ENCODE measurements around the gene SHOC2. TPM values are rescaled to one million over a fixed set of nuclear protein-coding genes. Genes with fewer than 3 reads are reported as not detected.

The SHOC2 gene
- total RNA-seq, 2 donors from 2014 or later: 56.4 to 76.5 TPM

DNA sequence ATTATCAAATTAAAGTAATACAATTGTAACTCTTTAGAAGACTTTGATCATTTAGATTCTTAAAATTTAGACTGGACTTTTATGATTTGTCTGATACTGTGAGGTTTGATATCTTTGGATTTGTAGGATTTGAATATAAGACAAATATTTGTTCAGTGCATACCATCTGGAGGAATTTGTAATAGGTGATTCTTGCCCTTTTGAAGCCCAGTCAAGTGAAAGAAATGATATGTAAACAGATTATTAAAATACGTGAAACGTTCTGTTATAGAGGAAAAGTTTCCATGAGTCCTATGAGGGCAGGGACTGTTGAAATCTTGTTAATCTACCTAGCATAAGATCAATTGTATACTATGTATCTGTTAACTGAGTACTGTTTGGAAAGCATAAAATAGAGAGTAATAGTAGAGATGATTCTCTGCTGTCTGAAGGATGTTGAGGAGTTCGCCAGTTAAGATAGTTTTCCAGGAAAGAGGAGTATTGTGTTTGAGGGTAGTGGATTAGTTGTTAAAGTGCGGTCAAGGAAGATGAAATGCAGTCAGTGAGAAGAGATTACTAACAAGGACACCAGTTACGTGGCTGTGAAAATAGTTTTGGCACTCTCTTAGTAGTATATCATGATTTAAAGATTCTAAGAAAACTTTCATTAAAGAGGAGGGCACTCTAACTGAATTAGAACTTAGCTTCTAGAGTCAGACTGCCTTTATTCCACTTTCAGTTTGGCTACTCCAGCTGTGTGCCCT, 33.3 kb upstream of the SHOC2 start:
- no peaks in the 10 kb centered on the region for H3K9me3 Mint-ChIP-seq
- H3K36me3 Mint-ChIP-seq: peaks cover 25% of the 10 kb centered on the region
- ATAC-seq: peak in 1 of 2 donors; percentile 84
- H3K27ac Mint-ChIP-seq: peak overlapping the region; percentile 1 to 61
- H3K27me3 Mint-ChIP-seq: no peaks in the 10 kb centered on the region
- peaks cover 14 to 40% of the 10 kb centered on the region in 2 donors for H3K4me1 Mint-ChIP-seq (ENCODE audit: low read depth in 2 of 2)
- H3K4me3 Mint-ChIP-seq: peak overlapping the region; percentile 68
- no peak for DNase-seq (ENCODE audit: low spot score)

DNA sequence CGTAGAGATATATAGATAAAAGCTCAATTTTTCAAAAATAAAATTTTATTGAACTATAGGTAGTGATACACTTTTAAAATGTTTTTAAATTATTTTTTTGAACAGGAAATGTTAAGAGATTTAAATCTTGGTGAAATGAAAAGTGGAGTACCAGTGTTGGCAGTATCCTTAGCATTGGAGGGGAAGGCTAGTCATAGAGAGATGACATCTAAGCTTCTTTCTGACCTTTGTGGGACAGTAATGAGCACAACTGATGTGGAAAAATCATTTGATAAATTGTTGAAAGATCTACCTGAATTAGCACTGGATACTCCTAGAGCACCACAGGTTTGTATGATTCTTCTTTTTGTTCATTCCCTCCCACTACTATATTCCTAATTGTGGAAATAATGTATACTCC, 31.8 kb upstream of the SHOC2 start:
- H3K27me3 Mint-ChIP-seq: no peaks in the 10 kb centered on the region
- H3K9me3 Mint-ChIP-seq: no peaks in the 10 kb centered on the region
- peaks cover 22% of the 10 kb centered on the region for H3K36me3 Mint-ChIP-seq
- H3K27ac Mint-ChIP-seq: peak overlapping the region; percentile 31 to 56
- ATAC-seq: no peak
- no peak overlapping the region for H3K4me3 Mint-ChIP-seq
- H3K4me1 Mint-ChIP-seq (ENCODE audit: low read depth in 2 of 2): peaks cover 14 to 32% of the 10 kb centered on the region in 2 donors
- no peak for DNase-seq (ENCODE audit: low spot score)

DNA sequence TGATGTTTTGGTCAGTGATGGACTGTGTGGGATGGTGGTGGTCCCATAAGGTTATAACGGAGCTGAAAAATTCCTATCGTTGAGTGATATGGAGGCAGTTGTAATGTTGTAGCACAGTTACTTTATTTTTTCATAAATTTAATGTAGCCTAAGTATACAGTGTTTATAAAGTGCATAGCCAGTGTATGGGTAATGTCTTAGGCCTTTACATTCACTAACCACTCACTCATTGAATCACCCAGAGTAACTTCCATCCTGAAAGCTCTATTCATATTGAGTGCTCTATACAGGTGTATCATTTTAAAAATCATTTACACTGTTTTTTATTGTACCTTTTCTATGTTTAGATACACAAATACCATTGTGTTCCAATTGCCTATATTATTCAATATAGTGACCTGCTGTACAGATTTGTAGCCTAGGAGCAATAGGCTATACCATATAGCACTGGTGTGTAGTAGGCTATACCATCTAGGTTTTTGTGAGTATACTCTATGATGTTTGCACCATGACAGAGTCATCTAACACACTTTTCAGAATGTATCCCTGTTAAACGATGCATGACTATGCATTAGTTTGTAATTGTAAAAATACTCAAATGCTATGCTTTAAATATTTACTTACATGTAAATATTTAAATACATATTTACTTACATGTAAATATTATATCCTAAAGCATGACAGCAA, 26.7 kb upstream of the SHOC2 start:
- H3K9me3 Mint-ChIP-seq: no peaks in the 10 kb centered on the region

DNA sequence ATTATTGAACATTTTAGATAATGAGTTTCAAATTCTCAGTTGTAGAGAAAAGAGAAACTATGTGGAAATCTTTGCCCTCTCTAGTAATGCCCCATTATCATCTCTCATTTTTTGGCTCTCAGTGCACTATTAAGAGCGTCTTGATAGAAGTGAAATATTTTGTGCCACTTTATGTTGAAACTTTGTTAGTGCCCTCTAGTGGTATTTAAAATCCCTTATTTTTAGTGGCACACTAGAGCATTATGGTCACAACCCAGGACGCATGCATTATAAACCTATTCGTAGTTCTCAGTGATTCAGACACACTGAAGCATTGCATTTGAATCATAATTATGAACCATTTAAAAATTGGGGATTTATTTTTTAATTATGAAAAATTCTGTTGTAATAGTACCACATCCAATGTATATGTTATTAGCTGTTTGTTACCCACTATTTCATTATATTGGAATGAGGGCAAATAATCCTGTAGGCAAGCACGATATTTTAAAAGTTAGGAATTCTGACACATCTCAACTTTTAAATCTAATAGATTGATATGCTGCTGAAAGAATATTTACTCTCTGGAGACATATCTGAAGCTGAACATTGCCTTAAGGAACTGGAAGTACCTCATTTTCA, 25.7 kb upstream of the SHOC2 start:
- Mint-ChIP-seq H3K27ac (no peak overlapping the region), H3K27me3 (no peaks in the 10 kb centered on the region), H3K4me1 (ENCODE audit: low read depth in 2 of 2) (peaks cover 8 to 9% of the 10 kb centered on the region in 2 donors), H3K36me3 (peaks cover 22% of the 10 kb centered on the region), H3K4me3 (no peak overlapping the region), H3K9me3 (no peaks in the 10 kb centered on the region)
- ATAC-seq (peak in 1 of 2 donors; percentile 66), DNase-seq (ENCODE audit: low spot score) (no peak)

More for the DNA sequence above, 26.7 kb upstream of the SHOC2 start:
- Mint-ChIP-seq H3K4me3 (no peak overlapping the region), H3K36me3 (peaks cover 22% of the 10 kb centered on the region), H3K27me3 (no peaks in the 10 kb centered on the region), H3K4me1 (ENCODE audit: low read depth in 2 of 2) (peaks cover 8 to 9% of the 10 kb centered on the region in 2 donors), H3K27ac (no peak overlapping the region)
- ATAC-seq (no peak), DNase-seq (ENCODE audit: low spot score) (no peak)

DNA sequence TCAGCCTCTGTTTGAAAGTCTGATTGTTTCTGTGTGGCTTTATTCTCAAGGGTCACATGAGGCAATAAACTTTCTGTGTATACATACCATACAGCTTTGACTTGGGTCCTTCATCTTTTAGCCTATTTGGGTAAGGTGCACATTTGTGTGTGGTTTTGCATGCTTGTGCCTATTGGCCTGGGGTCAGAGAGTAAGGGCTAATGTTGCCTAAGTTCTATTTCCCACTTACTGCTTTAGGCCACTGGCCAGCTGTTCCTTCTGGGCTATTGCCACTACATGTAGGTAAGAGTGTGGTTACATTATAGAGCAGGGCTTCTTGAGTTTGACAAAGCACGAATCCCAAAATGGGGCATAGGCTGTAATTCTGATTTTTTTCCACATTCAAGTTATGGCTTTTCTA, 22.2 kb upstream of the SHOC2 start:
- H3K9me3 Mint-ChIP-seq: no peaks in the 10 kb centered on the region
- peaks cover 17% of the 10 kb centered on the region for H3K36me3 Mint-ChIP-seq
- H3K4me3 Mint-ChIP-seq: no peak overlapping the region
- no peak for ATAC-seq
- peaks cover 14 to 18% of the 10 kb centered on the region in 2 donors for H3K4me1 Mint-ChIP-seq (ENCODE audit: low read depth in 2 of 2)
- H3K27ac Mint-ChIP-seq: no peak overlapping the region
- no peaks in the 10 kb centered on the region for H3K27me3 Mint-ChIP-seq
- no peak for DNase-seq (ENCODE audit: low spot score)

DNA sequence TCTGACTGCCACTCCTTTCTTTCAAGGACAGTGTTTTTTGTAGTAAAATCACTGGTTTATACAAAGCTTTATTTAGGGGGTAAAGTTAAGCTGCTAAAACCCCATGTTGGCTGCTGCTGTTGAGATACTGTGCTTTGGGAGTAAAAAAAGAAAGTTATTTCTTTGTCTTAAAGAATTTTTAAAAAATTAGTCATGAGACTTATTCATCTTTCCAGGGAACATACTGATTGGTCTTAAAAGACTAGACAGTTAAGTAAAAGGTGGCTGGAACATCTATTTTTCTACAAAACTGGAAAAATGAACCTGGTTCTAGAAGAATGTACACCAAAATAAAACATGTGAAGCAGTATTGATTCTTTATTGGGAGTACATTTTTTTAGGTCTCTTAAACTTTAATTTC, 21.0 kb upstream of the SHOC2 start:
- Mint-ChIP-seq H3K27ac (no peak overlapping the region), H3K4me3 (no peak overlapping the region), H3K9me3 (no peaks in the 10 kb centered on the region), H3K36me3 (peaks cover 17% of the 10 kb centered on the region), H3K27me3 (no peaks in the 10 kb centered on the region), H3K4me1 (ENCODE audit: low read depth in 2 of 2) (peaks cover 24 to 28% of the 10 kb centered on the region in 2 donors)
- DNase-seq (ENCODE audit: low spot score) (no peak), ATAC-seq (no peak)

DNA sequence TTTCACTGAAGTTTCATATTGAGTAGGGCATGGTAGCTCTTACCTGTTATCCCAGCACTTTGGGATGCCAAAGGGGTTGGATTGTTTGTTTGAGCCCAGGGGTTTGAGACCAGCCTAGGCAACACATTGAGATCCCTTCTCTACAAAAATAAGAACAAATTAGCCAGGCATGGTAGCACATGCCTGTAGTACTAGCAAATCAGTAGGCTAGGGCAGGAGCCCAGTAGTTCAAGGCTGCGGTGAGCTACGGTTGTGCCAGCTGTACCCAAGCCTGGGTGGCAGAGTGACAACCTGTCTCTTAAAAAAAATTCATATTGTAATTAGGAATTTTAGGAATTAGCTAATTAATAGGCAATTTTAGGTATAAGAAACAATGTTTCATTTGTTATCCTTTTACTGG, 18.4 kb upstream of the SHOC2 start:
- Mint-ChIP-seq H3K36me3 (peaks cover 7% of the 10 kb centered on the region), H3K4me1 (ENCODE audit: low read depth in 2 of 2) (peaks cover 26% of the 10 kb centered on the region in 2 donors), H3K4me3 (no peak overlapping the region), H3K27ac (no peak overlapping the region), H3K27me3 (no peaks in the 10 kb centered on the region), H3K9me3 (no peaks in the 10 kb centered on the region)
- ATAC-seq: no peak
- DNase-seq (ENCODE audit: low spot score): no peak

DNA sequence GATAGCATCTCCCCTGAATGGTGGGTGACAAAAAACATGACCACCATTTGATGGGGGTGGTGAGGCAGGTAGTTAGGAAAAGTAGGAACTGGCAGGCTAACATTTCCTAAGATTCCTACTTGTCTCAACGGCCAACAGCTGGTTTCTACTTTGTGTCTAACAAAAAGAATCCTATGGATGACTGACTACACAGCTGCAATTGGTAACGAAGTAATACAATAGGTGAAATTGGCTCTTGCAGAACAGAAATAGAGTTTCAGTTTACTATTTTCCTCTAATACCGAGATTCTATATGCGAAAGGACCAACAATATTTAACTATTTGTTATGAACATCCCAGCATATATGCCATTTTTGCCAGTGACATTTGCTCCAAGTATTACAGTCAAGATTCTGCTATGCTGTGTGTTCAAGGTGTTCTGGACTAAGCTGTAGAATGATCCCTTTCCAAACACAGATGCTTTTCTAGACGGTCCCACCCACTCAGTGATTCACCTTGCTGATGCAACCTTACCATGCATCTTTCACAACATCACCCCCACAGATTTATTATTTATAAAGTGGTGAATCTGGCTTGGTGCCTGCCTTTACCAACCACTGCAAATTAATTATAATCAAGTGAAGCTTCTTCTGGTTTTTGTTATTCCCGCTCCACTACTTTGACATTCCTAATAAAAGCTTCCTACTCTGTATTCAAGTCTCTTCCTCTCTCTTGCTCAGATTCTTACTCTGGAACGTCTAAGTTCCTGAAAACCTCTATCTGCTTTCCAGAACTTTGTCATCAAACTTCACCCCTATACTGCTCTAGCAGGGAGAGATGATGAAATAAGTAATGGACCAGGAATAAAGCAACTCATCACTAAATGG, 17.2 kb upstream of the SHOC2 start:
- Mint-ChIP-seq H3K27me3 (no peaks in the 10 kb centered on the region), H3K27ac (peak overlapping the region; percentile 57 to 71), H3K4me1 (ENCODE audit: low read depth in 2 of 2) (peaks cover 22 to 24% of the 10 kb centered on the region in 2 donors), H3K36me3 (no peaks in the 10 kb centered on the region), H3K4me3 (no peak overlapping the region), H3K9me3 (no peaks in the 10 kb centered on the region)
- ATAC-seq: no peak
- DNase-seq (ENCODE audit: low spot score): no peak

DNA sequence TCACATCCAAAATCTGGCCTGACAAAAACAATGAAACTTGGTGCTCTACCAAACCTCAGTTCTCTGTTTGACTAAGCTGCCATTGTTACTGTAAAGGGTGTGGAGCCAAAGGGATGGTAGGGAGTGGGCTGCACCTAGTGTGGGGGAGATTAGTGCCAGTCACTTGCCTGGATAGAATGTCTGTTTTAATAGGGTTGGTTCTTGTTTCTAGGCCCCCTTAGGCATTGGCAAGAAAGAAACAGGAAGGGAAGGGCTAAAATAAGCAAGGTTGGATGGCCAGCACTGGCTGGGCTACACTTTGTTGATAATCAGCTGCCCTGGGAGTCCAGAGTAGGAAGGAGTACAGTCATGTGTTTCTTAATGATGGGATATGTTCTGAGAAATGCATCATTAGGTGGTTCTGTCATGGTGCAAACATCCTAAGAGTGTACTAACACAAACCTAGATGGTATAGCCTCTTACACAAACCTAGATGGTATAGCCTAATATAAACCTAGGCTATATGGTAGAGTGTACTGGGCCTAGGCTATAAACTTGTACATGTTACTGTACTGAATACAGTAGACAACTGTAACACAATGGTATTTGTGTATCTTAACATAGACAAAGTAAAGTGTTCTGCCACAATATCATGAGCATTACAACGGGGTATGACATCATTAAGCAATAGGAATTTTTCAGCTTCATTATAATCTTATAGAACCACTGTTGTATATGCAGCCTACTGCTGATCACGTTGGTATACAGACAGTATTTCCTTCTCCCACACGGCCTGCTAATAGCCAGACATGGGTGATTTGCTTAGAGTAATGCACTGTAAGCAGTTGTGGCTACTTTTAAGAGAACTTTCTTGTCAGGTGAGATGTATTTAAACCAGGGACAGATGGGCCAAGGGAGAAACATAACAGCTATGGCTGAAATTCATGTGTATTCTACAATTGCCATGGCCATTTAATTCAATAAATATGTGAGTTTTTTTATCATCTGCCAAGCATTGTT, 15.8 kb upstream of the SHOC2 start:
- Mint-ChIP-seq H3K4me3 (peak overlapping the region; percentile 1), H3K27ac (peak overlapping the region; percentile 57 to 71), H3K27me3 (no peaks in the 10 kb centered on the region), H3K9me3 (no peaks in the 10 kb centered on the region), H3K4me1 (ENCODE audit: low read depth in 2 of 2) (peaks cover 22 to 27% of the 10 kb centered on the region in 2 donors), H3K36me3 (no peaks in the 10 kb centered on the region)
- ATAC-seq: peak in 1 of 2 donors; percentile 70
- DNase-seq (ENCODE audit: low spot score): no peak

DNA sequence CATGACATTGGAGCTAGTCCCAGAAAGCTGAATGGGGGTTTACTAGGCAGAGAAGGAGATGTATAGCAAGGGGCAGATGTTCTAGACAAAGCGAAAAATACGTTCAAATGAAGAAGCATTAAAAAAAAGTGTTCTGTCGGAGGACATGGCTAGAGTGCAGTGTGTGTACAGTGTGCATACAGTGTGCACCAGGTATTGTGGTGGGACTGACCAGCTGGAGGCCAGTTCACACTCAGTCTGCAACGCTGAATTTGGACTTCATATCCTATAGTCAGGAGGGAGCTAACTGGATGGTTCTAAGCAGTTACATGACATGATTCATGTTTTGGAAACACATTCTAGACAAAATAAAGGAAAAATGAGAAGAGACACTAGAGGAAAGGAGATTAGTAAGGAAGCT, 9.3 kb upstream of the SHOC2 start:
- DNase-seq (ENCODE audit: low spot score): no peak
- Mint-ChIP-seq H3K9me3 (no peaks in the 10 kb centered on the region), H3K36me3 (no peaks in the 10 kb centered on the region), H3K27ac (no peak overlapping the region), H3K27me3 (no peaks in the 10 kb centered on the region), H3K4me3 (no peak overlapping the region), H3K4me1 (ENCODE audit: low read depth in 2 of 2) (peaks cover 4 to 6% of the 10 kb centered on the region in 2 donors)
- no peak for ATAC-seq

DNA sequence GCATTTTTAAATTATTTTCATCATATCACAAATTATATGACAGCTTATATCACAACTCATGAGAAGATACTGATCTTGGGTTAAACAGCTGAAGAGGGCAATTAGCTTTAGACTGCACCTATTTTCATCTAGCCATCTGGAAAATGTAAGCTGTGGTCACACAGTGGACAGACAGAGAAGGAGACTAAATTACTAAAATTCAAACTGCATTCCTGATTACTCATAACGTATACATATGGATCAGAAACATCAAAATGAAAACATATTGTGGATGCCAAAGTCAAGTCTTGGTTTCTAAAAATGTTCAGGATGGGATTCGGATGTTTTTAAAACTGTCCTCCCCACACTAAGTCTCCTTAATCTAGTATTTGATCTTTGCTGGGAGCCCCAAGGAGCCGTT, 7.0 kb upstream of the SHOC2 start:
- DNase-seq (ENCODE audit: low spot score): no peak
- Mint-ChIP-seq H3K4me3 (no peak overlapping the region), H3K36me3 (no peaks in the 10 kb centered on the region), H3K27me3 (no peaks in the 10 kb centered on the region), H3K9me3 (no peaks in the 10 kb centered on the region), H3K27ac (no peak overlapping the region), H3K4me1 (ENCODE audit: low read depth in 2 of 2) (peaks cover 9 to 10% of the 10 kb centered on the region in 2 donors)
- no peak for ATAC-seq

DNA sequence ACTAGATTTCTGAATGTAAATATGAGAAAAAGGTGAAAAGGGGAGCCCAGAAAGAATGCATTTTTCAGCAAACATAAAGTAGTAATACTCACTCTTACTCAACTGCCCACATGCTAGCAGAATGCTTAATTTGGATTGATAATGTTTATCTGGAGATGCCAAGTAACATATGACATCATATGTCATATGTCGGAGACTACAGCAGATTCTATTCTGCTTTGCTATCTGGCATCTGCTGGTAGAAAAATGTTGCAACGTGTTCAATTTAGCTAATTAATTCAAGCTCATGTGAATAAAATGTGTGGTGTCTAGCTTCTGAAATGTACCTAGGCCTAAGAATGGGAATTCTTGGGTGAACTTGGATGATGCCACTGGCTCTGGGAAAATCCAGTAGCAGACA, 5.0 kb upstream of the SHOC2 start:
- Mint-ChIP-seq H3K27ac (no peak overlapping the region), H3K4me3 (no peak overlapping the region), H3K9me3 (no peaks in the 10 kb centered on the region), H3K36me3 (no peaks in the 10 kb centered on the region), H3K4me1 (ENCODE audit: low read depth in 2 of 2) (peaks cover 15 to 19% of the 10 kb centered on the region in 2 donors), H3K27me3 (no peaks in the 10 kb centered on the region)
- no peak for DNase-seq (ENCODE audit: low spot score)
- no peak for ATAC-seq

Data from natural killer cell treated with Interleukin-12 subunit alpha and Interleukin-12 subunit beta and Interleukin-15 and Interleukin-18, amount 100 ng/mL, for 72 hours (primary cell).